IMR-90 (cell line): ENCODE measurements around the gene IGSF3. TPM values are rescaled to one million over a fixed set of nuclear protein-coding genes. Genes with fewer than 3 reads are reported as not detected.

Experiments
- ATAC-seq: fragments of 200-7000 bp; cut with Tn5 transposase; 2 replicates; pipeline ENCODE4 v1.9.1; 2020; ENCODE audit warnings: low read depth, mild to moderate bottlenecking, moderate library complexity
- BruUV-seq: library from RNA; stranded (reverse); fragments of 400-500 nt; replicated peaks from 2 replicates; lab custom pipeline; 2021; lab: Mats Ljungman, UMichigan
- CTCF ChIA-PET: fragments of 300-600 bp; formaldehyde crosslinking; extraction: SDS; loops from one replicate; lab custom pipeline; 2021; ENCODE audit warnings: antibody characterized with exemption; lab: Yijun Ruan, JAX
- POLR2A ChIA-PET: fragments of 300-600 bp; sonication (Branson Sonifier 250); formaldehyde crosslinking; loops from one replicate; lab custom pipeline; 2022; ENCODE audit warnings: antibody characterized with exemption; ENCODE audit not compliant: unreplicated experiment; lab: Charles Lee
- DNase-seq: peaks from one replicate; pipeline ENCODE4 v3.0.0; 2013
- H2AFZ ChIP-seq: replicated peaks from 2 replicates; pipeline ENCODE3; 2013; ENCODE audit warnings: low read length, mild to moderate bottlenecking; ENCODE audit not compliant: poor library complexity
- H2AK5ac ChIP-seq: 2 replicates; pipeline ENCODE4 v1.6.1; 2013; ENCODE audit warnings: low read depth, low read length, inconsistent platforms
- H2AK9ac ChIP-seq: replicated peaks from 2 replicates; pipeline ENCODE3; 2013; ENCODE audit warnings: mild to moderate bottlenecking, low read depth, low read length, moderate library complexity; ENCODE audit not compliant: poor library complexity
- H2BK120ac ChIP-seq: 2 replicates; pipeline ENCODE4 v1.6.1; 2013; ENCODE audit warnings: low read depth, low read length, inconsistent platforms
- H2BK15ac ChIP-seq: 3 replicates; pipeline ENCODE4 v1.6.1; 2013; ENCODE audit warnings: low read depth, low read length, inconsistent platforms
- H2BK20ac ChIP-seq: 2 replicates; pipeline ENCODE4 v1.6.1; 2013; ENCODE audit warnings: low read depth, mild to moderate bottlenecking, inconsistent platforms, low read length, moderate library complexity
- H2BK5ac ChIP-seq: 2 replicates; pipeline ENCODE4 v1.6.1; 2013; ENCODE audit warnings: mild to moderate bottlenecking, low read depth, low read length, inconsistent platforms; ENCODE audit not compliant: poor library complexity, severe bottlenecking
- H3K14ac ChIP-seq: replicated peaks from 2 replicates; pipeline ENCODE4 v1.6.1; 2013; ENCODE audit warnings: low read depth, low read length, inconsistent platforms
- H3K18ac ChIP-seq: 2 replicates; pipeline ENCODE4 v1.6.1; 2013; ENCODE audit warnings: low read depth, low read length, control low read depth
- H3K23ac ChIP-seq: 2 replicates; pipeline ENCODE4 v1.6.1; 2013; ENCODE audit warnings: low read depth, low read length, inconsistent platforms
- H3K27ac ChIP-seq: 2 replicates; pipeline ENCODE4 v1.5.1; 2013; ENCODE audit warnings: mild to moderate bottlenecking, control low read depth, low read length; ENCODE audit not compliant: insufficient read depth
- H3K27me3 ChIP-seq: 2 replicates; pipeline ENCODE4 v1.6.1; 2013; ENCODE audit warnings: low read length; ENCODE audit not compliant: control insufficient read depth, insufficient read depth
- H3K36me3 ChIP-seq: 2 replicates; pipeline ENCODE4 v1.6.1; 2013; ENCODE audit warnings: low read length, mixed read lengths; ENCODE audit not compliant: control insufficient read depth, insufficient read depth
- H3K4ac ChIP-seq: 2 replicates; pipeline ENCODE4 v1.6.1; 2013; ENCODE audit warnings: low read depth, low read length, inconsistent platforms
- H3K4me1 ChIP-seq: 2 replicates; pipeline ENCODE4 v1.6.1; 2013; ENCODE audit warnings: low read length, mixed read lengths; ENCODE audit not compliant: control insufficient read depth, insufficient read depth
- H3K4me2 ChIP-seq: 2 replicates; pipeline ENCODE4 v1.6.1; 2013; ENCODE audit warnings: low read depth, mild to moderate bottlenecking, control low read depth, low read length, moderate library complexity
- H3K4me3 ChIP-seq: 2 replicates; pipeline ENCODE4 v1.5.1; 2013; ENCODE audit warnings: low read depth, mild to moderate bottlenecking, control low read depth, low read length, moderate library complexity; ENCODE audit not compliant: insufficient read depth
- H3K56ac ChIP-seq: 2 replicates; pipeline ENCODE4 v1.6.1; 2013; ENCODE audit warnings: low read length, inconsistent platforms; ENCODE audit not compliant: insufficient read depth; ENCODE audit errors: extremely low read depth
- H3K79me1 ChIP-seq, 2 experiments: 2 replicates each; pipeline ENCODE4 v1.6.1; 2013; ENCODE audit warnings: low read length in 2 of 2, inconsistent platforms in 1 of 2, low read depth in 1 of 2
- H3K9ac ChIP-seq: 2 replicates; pipeline ENCODE4 v1.6.1; 2013; ENCODE audit warnings: low read depth, low read length, control low read depth
- H3K9me1 ChIP-seq: 2 replicates; pipeline ENCODE4 v1.6.1; 2013; ENCODE audit warnings: low read length, inconsistent platforms; ENCODE audit not compliant: insufficient read depth
- H3K9me3 ChIP-seq: 2 replicates; pipeline ENCODE4 v1.6.1; 2013; ENCODE audit warnings: low read length; ENCODE audit not compliant: control insufficient read depth, insufficient read depth
- H4K20me1 ChIP-seq: 2 replicates; pipeline ENCODE4 v1.6.1; 2013; ENCODE audit warnings: low read length, inconsistent platforms; ENCODE audit not compliant: insufficient read depth
- H4K5ac ChIP-seq: 2 replicates; pipeline ENCODE4 v1.6.1; 2013; ENCODE audit warnings: mild to moderate bottlenecking, low read depth, low read length, control low read depth
- H4K8ac ChIP-seq, 2 experiments: 2 replicates each; pipeline ENCODE4 v1.6.1; 2013; ENCODE audit warnings: low read depth in 2 of 2, low read length in 2 of 2, control low read depth in 1 of 2, inconsistent platforms in 1 of 2
- H4K91ac ChIP-seq: 2 replicates; pipeline ENCODE4 v1.6.1; 2013; ENCODE audit warnings: low read depth, low read length, inconsistent platforms; ENCODE audit not compliant: insufficient read depth
- MAFK ChIP-seq: IDR thresholded peaks from 2 replicates; pipeline ENCODE4 v1.6.1; 2012; ENCODE audit warnings: low read depth, low read length, improper control_type of control experiment
- MXI1 ChIP-seq: IDR thresholded peaks from 2 replicates; pipeline ENCODE4 v1.6.1; 2012; ENCODE audit warnings: low read depth, mild to moderate bottlenecking, low read length, moderate library complexity, borderline replicate concordance
- NFE2L2 ChIP-seq: fragments of 150-350 bp; IDR thresholded peaks from 2 replicates; pipeline ENCODE4 v1.6.1; 2016; ENCODE audit warnings: low read depth, mild to moderate bottlenecking, low read length
- POLR2A ChIP-seq: IDR thresholded peaks from 2 replicates; pipeline ENCODE4 v1.6.1; 2012; ENCODE audit warnings: mild to moderate bottlenecking, low read depth, low read length
- RCOR1 ChIP-seq: IDR thresholded peaks from 2 replicates; pipeline ENCODE4 v1.6.1; 2012; ENCODE audit warnings: mild to moderate bottlenecking, low read length, improper control_type of control experiment; ENCODE audit not compliant: insufficient replicate concordance
- RFX5 ChIP-seq: IDR thresholded peaks from 2 replicates; pipeline ENCODE4 v1.8.0; 2012; ENCODE audit warnings: low read depth, mild to moderate bottlenecking, low read length, moderate library complexity
- SMC3 ChIP-seq: fragments of 150-350 bp; IDR thresholded peaks from 2 replicates; pipeline ENCODE4 v1.6.1; 2016; ENCODE audit warnings: low read depth, mild to moderate bottlenecking, antibody characterized with exemption, low read length, moderate library complexity
- WGBS, 2 experiments: methylation state at CpG; one replicate each; pipeline versions ENCODE4 v1.1.5 to v1.1.7; 2013; ENCODE audit warnings: missing lambda C conversion rate in 2 of 2; ENCODE audit not compliant: insufficient read length in 1 of 2; ENCODE audit errors: extremely low coverage in 2 of 2; 5-methylcytosine and 5-hydroxymethylcytosine counted together
- dilution Hi-C: fragments of 300-500 bp; cut with HindIII; formaldehyde crosslinking; loops from one replicate; pipeline ENCODE4 v1.14.3; 2018; ENCODE audit warnings: low sequenced_read_pairs; ENCODE audit not compliant: unreplicated experiment
- in situ Hi-C: fragments of 300-500 bp; cut with MboI; formaldehyde crosslinking; loops from 3 replicates; pipeline ENCODE4 v1.14.3; 2019; ENCODE audit warnings: low sequenced_read_pairs, inconsistent platforms, mixed read lengths
- intact Hi-C: fragments of 100-400 bp; cut with micrococcal nuclease; formaldehyde crosslinking; loops from 2 replicates; pipeline ENCODE4 v1.10.0; 2022
- polyA plus RNA-seq, 3 experiments: library from polyadenylated mRNA; depleted of rRNA; stranded (reverse); fragments of >200 nt; gene quantifications; 2 replicates each; pipeline ENCODE4 v1.2.3, GENCODE V29; 2012; ENCODE audit warnings: low replicate concordance in 1 of 3
- total RNA-seq: library from RNA; depleted of rRNA; stranded (reverse); fragments of >200 nt; gene quantifications from 2 replicates; pipeline ENCODE4 v1.2.3, GENCODE V29; 2012

Gene IGSF3
- total and polyA plus RNA-seq, 2 of the 4 experiments (the other 2 are of a cell fraction): under 0.01 to 0.02 TPM

DNA sequence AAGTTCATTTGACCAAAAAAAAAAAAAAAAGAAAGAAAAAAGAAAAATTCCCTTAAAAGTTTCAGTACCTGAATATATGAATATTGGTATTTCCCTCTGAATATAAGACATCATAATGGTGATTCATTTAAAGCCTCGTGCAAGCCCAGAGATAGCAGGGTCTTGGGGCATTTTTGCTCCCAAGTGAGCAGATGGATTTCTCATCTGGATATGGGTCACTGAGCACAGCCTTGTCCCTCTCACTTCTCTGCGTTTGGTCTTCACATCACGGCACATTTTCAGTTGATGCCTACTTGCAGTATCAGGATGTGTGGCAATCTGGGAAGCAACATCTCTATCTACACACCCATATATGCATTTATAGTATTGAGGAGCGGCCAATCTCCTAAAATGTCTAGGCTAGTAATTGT is 109.4 kb downstream of the IGSF3 start:
- in situ Hi-C loops: no loop called here
- H2AK5ac ChIP-seq: no peak overlapping the region
- CTCF ChIA-PET: no interaction called here

More for the DNA sequence above, 109.4 kb downstream of the IGSF3 start:
- Histone ChIP-seq H4K20me1 (no peaks in the 10 kb centered on the region), H3K36me3 (no peaks in the 10 kb centered on the region), H3K4me1 (no peaks in the 10 kb centered on the region), H4K91ac (no peak overlapping the region), H4K5ac (no peak overlapping the region), H2AFZ (no peak overlapping the region), H3K9ac (no peak overlapping the region), H3K27ac (no peak overlapping the region), H3K79me1 (no peaks in the 10 kb centered on the region), H2BK5ac (no peak overlapping the region), H3K14ac (no peak overlapping the region), H3K4ac (no peak overlapping the region), H2BK120ac (no peak overlapping the region), H2AK9ac (no peak overlapping the region), H3K56ac (no peak overlapping the region), H3K4me2 (no peak overlapping the region), H3K23ac (no peak overlapping the region), H4K8ac (no peak overlapping the region), H3K27me3 (no peaks in the 10 kb centered on the region), H2BK20ac (no peak overlapping the region), H3K9me3 (no peaks in the 10 kb centered on the region), H2BK15ac (no peak overlapping the region), H3K18ac (no peak overlapping the region), H3K9me1 (no peaks in the 10 kb centered on the region; the same call in 1 of the 2 replicates), H3K4me3 (no peak overlapping the region)
- POLR2A ChIA-PET: no interaction called here
- no CpG with 5 or more reads among the region's 4 CpGs for WGBS, 2 experiments
- ATAC-seq (no peak), DNase-seq (no peak)
- intact Hi-C loops: no loop called here
- no TSS peak for BruUV-seq
- TF ChIP-seq RFX5: no peak
- no peak for TF ChIP-seq POLR2A
- TF ChIP-seq RCOR1: no peak
- TF ChIP-seq SMC3: no peak
- TF ChIP-seq MAFK: no peak
- no peak for TF ChIP-seq MXI1
- TF ChIP-seq NFE2L2: no peak
- dilution Hi-C loops: no loop called here
